K562 (cell line): ENCODE results near the gene GAA. TPM values are rescaled to one million over a fixed set of nuclear protein-coding genes. Genes with fewer than 3 reads are reported as not detected.

Experiments used
- ATF3 ChIP-seq, 2 experiments: fragments of 450-650 bp in 1 of 2; sonication (generic) in 1 of 2; formaldehyde crosslinking in 1 of 2; IDR thresholded peaks in 1 of 2; conservative IDR thresholded peaks in 1 of 2; 2 replicates each; pipeline versions ENCODE4 v1.6.1 to v1.8.1; 2016 to 2023; ENCODE audit warnings: mild to moderate bottlenecking in 2 of 2, moderate library complexity in 2 of 2, inconsistent platforms in 1 of 2, missing genetic modification reagents in 1 of 2
- CLOCK ChIP-seq: fragments of 250-450 bp; sonication (Bioruptor Pico); IDR thresholded peaks from 2 replicates; pipeline ENCODE4 v1.4.0; 2020; ENCODE audit warnings: mild to moderate bottlenecking, moderate library complexity, borderline replicate concordance
- DIDO1 ChIP-seq: fragments of 450-650 bp; IDR thresholded peaks from 2 replicates; pipeline ENCODE4 v1.6.1; 2016; ENCODE audit warnings: low read depth, missing biosample characterization, missing genetic modification characterization
- DNMT1 ChIP-seq: fragments of 450-650 bp; IDR thresholded peaks from 2 replicates; pipeline ENCODE4 v1.6.1; 2016; ENCODE audit warnings: antibody characterized with exemption, mild to moderate bottlenecking
- FOSL1 ChIP-seq: fragments of 200-800 bp; sonication (Bioruptor generic); conservative IDR thresholded peaks from 2 replicates; pipeline ENCODE4 v1.6.1; 2016; ENCODE audit warnings: missing genetic modification characterization, missing compliant biosample characterization
- FOXK2 ChIP-seq, 2 experiments: fragments of 450-650 bp; IDR thresholded peaks in 1 of 2; conservative IDR thresholded peaks in 1 of 2; 2 replicates each; pipeline ENCODE4 v1.6.1; 2016; ENCODE audit warnings: low read depth in 2 of 2, mild to moderate bottlenecking in 1 of 2
- KLF10 ChIP-seq: fragments of 250-450 bp; sonication (Bioruptor Pico); IDR thresholded peaks from 2 replicates; pipeline ENCODE4 v1.6.1; 2021; ENCODE audit warnings: matching md5 sums
- MAFG ChIP-seq: fragments of 450-650 bp; conservative IDR thresholded peaks from 2 replicates; pipeline ENCODE4 v1.6.1; 2016; ENCODE audit warnings: missing genetic modification characterization, missing compliant biosample characterization
- MED1 ChIP-seq: sonication (generic); formaldehyde crosslinking; IDR thresholded peaks from 2 replicates; pipeline ENCODE4 v1.8.1; 2023; ENCODE audit warnings: missing genetic modification reagents, borderline replicate concordance
- NELFE ChIP-seq: IDR thresholded peaks from 2 replicates; pipeline ENCODE4 v1.6.1; 2011; ENCODE audit warnings: mild to moderate bottlenecking; ENCODE audit not compliant: insufficient read depth, insufficient read length
- NFE2 ChIP-seq: IDR thresholded peaks from 2 replicates; pipeline ENCODE4 v1.6.1; 2014; ENCODE audit warnings: antibody characterized with exemption, low read depth
- NFYB ChIP-seq: IDR thresholded peaks from 2 replicates; pipeline ENCODE4 v1.6.1; 2011; ENCODE audit warnings: mild to moderate bottlenecking, moderate library complexity; ENCODE audit not compliant: insufficient read length; ENCODE audit errors: extremely low read depth
- NRF1 ChIP-seq, 2 experiments: fragments of 450-650 bp; IDR thresholded peaks in 1 of 2; conservative IDR thresholded peaks in 1 of 2; 2 replicates each; pipeline ENCODE4 v1.6.1; 2014; ENCODE audit warnings: mild to moderate bottlenecking in 2 of 2
- PATZ1 ChIP-seq: fragments of 250-450 bp; sonication (Bioruptor Pico); IDR thresholded peaks from 2 replicates; pipeline ENCODE4 v1.5.0; 2020; ENCODE audit warnings: mild to moderate bottlenecking, borderline replicate concordance
- PML ChIP-seq: IDR thresholded peaks from 2 replicates; pipeline ENCODE4 v1.6.1; 2012; ENCODE audit warnings: low read length, inconsistent platforms
- PTTG1 ChIP-seq: fragments of 450-650 bp; IDR thresholded peaks from 2 replicates; pipeline ENCODE4 v1.6.1; 2016; ENCODE audit warnings: low read depth, mild to moderate bottlenecking, missing genetic modification characterization, missing compliant biosample characterization
- SMAD3 ChIP-seq: fragments of 450-650 bp; formaldehyde crosslinking; conservative IDR thresholded peaks from 2 replicates; pipeline ENCODE4 v1.4.0; 2020; ENCODE audit warnings: mild to moderate bottlenecking
- STAT5B ChIP-seq: fragments of 250-450 bp; sonication (Bioruptor Pico); IDR thresholded peaks from 2 replicates; pipeline ENCODE4 v1.8.0; 2021; ENCODE audit warnings: mild to moderate bottlenecking, inconsistent platforms
- ZBTB43 ChIP-seq: sonication (generic); formaldehyde crosslinking; IDR thresholded peaks from 2 replicates; pipeline ENCODE4 v1.8.0; 2023; ENCODE audit warnings: mild to moderate bottlenecking, missing genetic modification reagents
- ZBTB7A ChIP-seq: IDR thresholded peaks from 2 replicates; pipeline ENCODE4 v1.6.1; 2011; ENCODE audit warnings: low read depth, mild to moderate bottlenecking, low read length, moderate library complexity, borderline replicate concordance; ENCODE audit not compliant: control insufficient read depth
- ZNF134 ChIP-seq: fragments of 250-450 bp; sonication (Bioruptor Pico); conservative IDR thresholded peaks from 2 replicates; pipeline ENCODE4 v1.4.0; 2020
- polyA plus RNA-seq, 8 experiments: library from polyadenylated mRNA; depleted of rRNA in 4 of 8; stranded (reverse) in 5 of 8; unstranded in 3 of 8; fragments of >200 nt; fragmentation: Nextera tagmentation in 2 of 8; fragmentation: Illumina TruSeq in 1 of 8; extraction: Ambion mirVana in 2 of 8; extraction: Trizol in 1 of 8; gene quantifications; 2 replicates each; pipeline versions ENCODE4 v1.2.1 to v1.2.3, GENCODE V29; 2011 to 2014; ENCODE audit warnings: inconsistent platforms in 1 of 8, missing spikeins in 1 of 8
- total RNA-seq, 7 experiments: library from RNA; depleted of rRNA in 6 of 7; stranded (reverse); fragments of >200 nt in 6 of 7; fragmentation: Illumina TruSeq in 2 of 7; extraction: Trizol in 2 of 7; gene quantifications; 2 replicates each; pipeline versions ENCODE4 v1.2.1 to v1.2.3, GENCODE V29; 2011 to 2021; ENCODE audit warnings: low replicate concordance in 1 of 7

GAA gene
- total and polyA plus RNA-seq, 9 of the 15 experiments (the other 6 are each of a cell fraction or from before 2014, with no cell fraction given) = 0.15 to 6.4 (median 1.7) TPM

GRCh38 chr17:80063830-80064585 lies 37.4 kb upstream of the GAA start (continued):
- TF ChIP-seq ZBTB43 (CRISPR knock-in tag) (no peak), DIDO1 (tag) (no peak), ZNF134 (CRISPR knock-in tag) (no peak), FOXK2 (conservative IDR thresholded peaks at IDR 0.05 in 1 of 2, IDR thresholded peaks at IDR 0.05 in 1 of 2; ENCODE audit: low read depth in 2 of 2) (no peak), STAT5B (CRISPR knock-in tag) (no peak), ZBTB7A (no peak), PTTG1 (tag) (no peak), NRF1 (conservative IDR thresholded peaks at IDR 0.05 in 1 of 2, IDR thresholded peaks at IDR 0.05 in 1 of 2) (peak; percentile 28 to 37; a peak in 1 of 4 replicates), DNMT1 (no peak), NELFE (no peak), PML (no peak), ATF3 (IDR thresholded peaks at IDR 0.05) (peak; percentile 94), ATF3 (CRISPR knock-in tag; conservative IDR thresholded peaks at IDR 0.05) (0 out of 2 replicates have a peak, but pooled peaks have one; percentile 29), MED1 (CRISPR knock-in tag) (no peak), SMAD3 (CRISPR knock-in tag) (no peak), PATZ1 (CRISPR knock-in tag) (no peak), FOSL1 (tag) (peak; percentile 85), CLOCK (no peak), NFYB (no peak), KLF10 (CRISPR knock-in tag) (no peak), MAFG (tag) (peak; percentile 96), NFE2 (peak; percentile 90)
